ENCODE results near the gene SEMA3G. TPM values are rescaled to one million over a fixed set of nuclear protein-coding genes. Genes with fewer than 3 reads are reported as not detected.
A peak's percentile ranks its signal among the peaks of the same experiment; 100 is the strongest.

SEMA3G gene
- polyA plus RNA-seq, 2 of the 4 experiments (the other 2 are of a cell fraction): 0.08 to 0.13 TPM

- ChIA-PET CTCF (interaction anchor here (0.6 to 20.8 kb wide), 13 partner anchors 9 to 391 kb away, joined by 3 to 351 read pairs (median 6); partner anchors contain the start of genes SEMA3G and TNNC1), POLR2A (no interaction called here)
- no peak for TF ChIP-seq RFX5 (IDR thresholded peaks at IDR 0.05)
- TF ChIP-seq MYC (IDR thresholded peaks at IDR 0.05; ENCODE audit: borderline replicate concordance, low read length): no peak
- TF ChIP-seq NR3C1 (IDR thresholded peaks at IDR 0.05): no peak
- no peak for TF ChIP-seq CBX2 (IDR thresholded peaks at IDR 0.05; ENCODE audit: borderline replicate concordance, low read depth)
- no peak for TF ChIP-seq EHMT2 (IDR thresholded peaks at IDR 0.05; ENCODE audit: low read depth)
- TF ChIP-seq FOSL2 (IDR thresholded peaks at IDR 0.05): no peak
- no peak for TF ChIP-seq FOSL2 (CRISPR knock-in tag; IDR thresholded peaks at IDR 0.05)
- Histone ChIP-seq H3K9me3 (no peaks in the 10 kb centered on the region), H3K27ac (no peak overlapping the region), H3K4me1 (no peaks in the 10 kb centered on the region), H3K4me2 (no peak overlapping the region), H3K4me3 (no peak overlapping the region)
- FAIRE-seq (no peak), ATAC-seq (peak in 1 of 2 experiments; percentile 13; a peak in 1 of 6 replicates), DNase-seq (ENCODE audit: low read depth in 1 of 2, low spot score in 1 of 2) (no peak)
- WGBS (ENCODE audit: missing lambda C conversion rate): 0% methylated on average over 1 of the region's 3 CpGs
Measured at GRCh38 chr3:52429031-52429430, 15.9 kb downstream of the SEMA3G start.

- Histone ChIP-seq H3K4me1 (no peaks in the 10 kb centered on the region), H3K4me3 (no peak overlapping the region), H3K27ac (no peak overlapping the region), H3K4me2 (no peak overlapping the region), H3K9me3 (no peaks in the 10 kb centered on the region)
- CTCF ChIA-PET: interaction anchor here (0.9 to 20.8 kb wide), 16 partner anchors 9 to 231 kb away, joined by 3 to 351 read pairs (median 4); partner anchors contain the start of genes SEMA3G and TNNC1
- POLR2A ChIA-PET: no interaction called here
- DNase-seq (ENCODE audit: low read depth in 1 of 2, low spot score in 1 of 2): peak; percentile 45 to 61
- peak; percentile 93 to 98 for ATAC-seq
- no peak for FAIRE-seq
- TF ChIP-seq RAD21 (conservative IDR thresholded peaks at IDR 0.05 in 1 of 2, IDR thresholded peaks at IDR 0.05 in 1 of 2): peak; percentile 64 to 74
- TF ChIP-seq CBX2 (IDR thresholded peaks at IDR 0.05; ENCODE audit: borderline replicate concordance, low read depth): no peak
- TF ChIP-seq, protein P1, sequence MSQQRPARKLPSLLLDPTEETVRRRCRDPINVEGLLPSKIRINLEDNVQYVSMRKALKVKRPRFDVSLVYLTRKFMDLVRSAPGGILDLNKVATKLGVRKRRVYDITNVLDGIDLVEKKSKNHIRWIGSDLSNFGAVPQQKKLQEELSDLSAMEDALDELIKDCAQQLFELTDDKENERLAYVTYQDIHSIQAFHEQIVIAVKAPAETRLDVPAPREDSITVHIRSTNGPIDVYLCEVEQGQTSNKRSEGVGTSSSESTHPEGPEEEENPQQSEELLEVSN (IDR thresholded peaks at IDR 0.05; ENCODE audit: borderline replicate concordance, low read depth): no peak
- TF ChIP-seq CTCF (IDR thresholded peaks at IDR 0.05): peak; percentile 68
- peak; percentile 60 for TF ChIP-seq SMC3 (IDR thresholded peaks at IDR 0.05)
- TF ChIP-seq TP53 (CRISPR knock-in tag; IDR thresholded peaks at IDR 0.05): no peak
- 13% methylated on average over 7 of the region's 7 CpGs for WGBS (ENCODE audit: missing lambda C conversion rate)
Measured at GRCh38 chr3:52428151-52429005, 16.5 kb downstream of the SEMA3G start.

DNA sequence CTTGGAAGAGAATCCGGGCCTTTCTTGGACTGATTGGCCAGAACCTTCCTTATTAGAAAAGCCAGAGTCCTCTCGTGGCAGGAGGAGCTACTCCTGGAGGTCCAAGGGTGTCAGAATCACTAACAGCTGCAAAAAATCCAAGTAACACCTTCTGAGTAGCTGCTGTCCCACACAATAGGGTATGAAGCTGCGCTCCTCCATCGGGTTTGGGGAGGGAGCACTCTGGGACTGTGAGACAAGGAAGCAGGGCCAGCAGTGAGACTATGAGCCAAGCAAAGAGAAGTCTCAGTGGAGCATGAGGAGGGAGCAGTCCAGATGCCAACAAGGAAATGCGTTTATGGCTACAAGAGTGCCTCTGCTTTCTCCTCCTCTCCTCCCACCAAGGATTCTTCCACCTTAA is 21.7 kb downstream of the SEMA3G start:
- no peak overlapping the region for H3K4me2 ChIP-seq
- WGBS (ENCODE audit: missing lambda C conversion rate): 54% methylated on average over 4 of the region's 5 CpGs
- FAIRE-seq (no peak), ATAC-seq (no peak), DNase-seq (ENCODE audit: low read depth in 1 of 2, low spot score in 1 of 2) (no peak)
- no peaks in the 10 kb centered on the region for H3K9me3 ChIP-seq
- H3K4me1 ChIP-seq: no peaks in the 10 kb centered on the region
- H3K4me3 ChIP-seq: no peak overlapping the region
- POLR2A ChIA-PET: no interaction called here
- H3K27ac ChIP-seq: no peak overlapping the region
- CTCF ChIA-PET: interaction anchor here (1.7 to 20.8 kb wide), 2 partner anchors 10 to 24 kb away, joined by 11 to 351 read pairs; partner anchors contain the start of genes SEMA3G and TNNC1
- TF ChIP-seq HMGXB4 (CRISPR knock-in tag; IDR thresholded peaks at IDR 0.05; ENCODE audit: borderline replicate concordance) (no peak), FOSL2 (IDR thresholded peaks at IDR 0.05) (no peak), FOSL2 (CRISPR knock-in tag; IDR thresholded peaks at IDR 0.05) (no peak), CTCF (IDR thresholded peaks at IDR 0.05) (no peak), ESRRA (IDR thresholded peaks at IDR 0.05; ENCODE audit: borderline replicate concordance, low read length) (no peak), EHMT2 (IDR thresholded peaks at IDR 0.05; ENCODE audit: low read depth) (no peak), CHD4 (IDR thresholded peaks at IDR 0.05; ENCODE audit: borderline replicate concordance) (no peak), POLR2AphosphoS2 (conservative IDR thresholded peaks at IDR 0.05; ENCODE audit: low read length) (no peak)
- TF ChIP-seq, protein P2, sequence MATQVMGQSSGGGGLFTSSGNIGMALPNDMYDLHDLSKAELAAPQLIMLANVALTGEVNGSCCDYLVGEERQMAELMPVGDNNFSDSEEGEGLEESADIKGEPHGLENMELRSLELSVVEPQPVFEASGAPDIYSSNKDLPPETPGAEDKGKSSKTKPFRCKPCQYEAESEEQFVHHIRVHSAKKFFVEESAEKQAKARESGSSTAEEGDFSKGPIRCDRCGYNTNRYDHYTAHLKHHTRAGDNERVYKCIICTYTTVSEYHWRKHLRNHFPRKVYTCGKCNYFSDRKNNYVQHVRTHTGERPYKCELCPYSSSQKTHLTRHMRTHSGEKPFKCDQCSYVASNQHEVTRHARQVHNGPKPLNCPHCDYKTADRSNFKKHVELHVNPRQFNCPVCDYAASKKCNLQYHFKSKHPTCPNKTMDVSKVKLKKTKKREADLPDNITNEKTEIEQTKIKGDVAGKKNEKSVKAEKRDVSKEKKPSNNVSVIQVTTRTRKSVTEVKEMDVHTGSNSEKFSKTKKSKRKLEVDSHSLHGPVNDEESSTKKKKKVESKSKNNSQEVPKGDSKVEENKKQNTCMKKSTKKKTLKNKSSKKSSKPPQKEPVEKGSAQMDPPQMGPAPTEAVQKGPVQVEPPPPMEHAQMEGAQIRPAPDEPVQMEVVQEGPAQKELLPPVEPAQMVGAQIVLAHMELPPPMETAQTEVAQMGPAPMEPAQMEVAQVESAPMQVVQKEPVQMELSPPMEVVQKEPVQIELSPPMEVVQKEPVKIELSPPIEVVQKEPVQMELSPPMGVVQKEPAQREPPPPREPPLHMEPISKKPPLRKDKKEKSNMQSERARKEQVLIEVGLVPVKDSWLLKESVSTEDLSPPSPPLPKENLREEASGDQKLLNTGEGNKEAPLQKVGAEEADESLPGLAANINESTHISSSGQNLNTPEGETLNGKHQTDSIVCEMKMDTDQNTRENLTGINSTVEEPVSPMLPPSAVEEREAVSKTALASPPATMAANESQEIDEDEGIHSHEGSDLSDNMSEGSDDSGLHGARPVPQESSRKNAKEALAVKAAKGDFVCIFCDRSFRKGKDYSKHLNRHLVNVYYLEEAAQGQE (IDR thresholded peaks at IDR 0.05): no peak
- TF ChIP-seq, protein P3, sequence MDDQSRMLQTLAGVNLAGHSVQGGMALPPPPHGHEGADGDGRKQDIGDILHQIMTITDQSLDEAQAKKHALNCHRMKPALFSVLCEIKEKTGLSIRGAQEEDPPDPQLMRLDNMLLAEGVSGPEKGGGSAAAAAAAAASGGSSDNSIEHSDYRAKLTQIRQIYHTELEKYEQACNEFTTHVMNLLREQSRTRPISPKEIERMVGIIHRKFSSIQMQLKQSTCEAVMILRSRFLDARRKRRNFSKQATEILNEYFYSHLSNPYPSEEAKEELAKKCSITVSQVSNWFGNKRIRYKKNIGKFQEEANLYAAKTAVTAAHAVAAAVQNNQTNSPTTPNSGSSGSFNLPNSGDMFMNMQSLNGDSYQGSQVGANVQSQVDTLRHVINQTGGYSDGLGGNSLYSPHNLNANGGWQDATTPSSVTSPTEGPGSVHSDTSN (IDR thresholded peaks at IDR 0.05): no peak
